Aorta (tissue), 5 donors: Measurements from ENCODE around the gene SF3B4. TPM values are rescaled to one million over a fixed set of nuclear protein-coding genes. Genes with fewer than 3 reads are reported as not detected.

Experiments used
- ATAC-seq: fragments of 200-7000 bp; cut with Tn5 transposase; one replicate; pipeline ENCODE4 v1.9.1; 2022; ENCODE audit warnings: moderate library complexity; ENCODE audit not compliant: low FRiP score
- DNase-seq, 2 donors: peaks; one replicate each; pipeline ENCODE4 v3.0.0-alpha.2; 2020
- H3K27ac ChIP-seq, 2 donors: one replicate each; pipeline ENCODE4 v1.5.1; 2013; ENCODE audit warnings: low read length in 2 of 2, mild to moderate bottlenecking in 2 of 2, moderate library complexity in 2 of 2, control low read depth in 1 of 2, inconsistent platforms in 1 of 2, low read depth in 1 of 2
- H3K27me3 ChIP-seq, 2 donors: one replicate each; pipeline ENCODE4 v1.6.1; 2013; ENCODE audit warnings: control low read depth in 1 of 2, low read length in 1 of 2, mild to moderate bottlenecking in 1 of 2, moderate library complexity in 1 of 2; ENCODE audit not compliant: insufficient read depth in 2 of 2, control insufficient read depth in 1 of 2
- H3K36me3 ChIP-seq, 2 donors: one replicate each; pipeline ENCODE4 v1.6.1; 2013; ENCODE audit warnings: control low read depth in 1 of 2, low read length in 1 of 2, mild to moderate bottlenecking in 1 of 2; ENCODE audit not compliant: insufficient read depth in 2 of 2, control insufficient read depth in 1 of 2
- H3K4me1 ChIP-seq, 2 donors: one replicate each; pipeline ENCODE4 v1.6.1; 2013; ENCODE audit warnings: low read length in 2 of 2, control low read depth in 1 of 2, mild to moderate bottlenecking in 1 of 2, moderate library complexity in 1 of 2; ENCODE audit not compliant: insufficient read depth in 2 of 2, control insufficient read depth in 1 of 2
- H3K4me3 ChIP-seq, 2 donors: one replicate each; pipeline ENCODE4 v1.5.1; 2013; ENCODE audit warnings: low read length in 2 of 2, control low read depth in 1 of 2, mild to moderate bottlenecking in 1 of 2
- H3K9me3 ChIP-seq: one replicate; pipeline ENCODE4 v1.6.1; 2013; ENCODE audit warnings: mild to moderate bottlenecking, low read length; ENCODE audit not compliant: control insufficient read depth
- WGBS, 2 donors: extraction: QIAGEN DNeasy Blood & Tissue Kit; methylation state at CpG; one replicate each; pipeline ENCODE4 v1.1.7; 2013; 5-methylcytosine and 5-hydroxymethylcytosine counted together
- intact Hi-C, 2 donors: fragments of 100-400 bp; cut with DNase I; formaldehyde crosslinking; loops; one replicate each; pipeline versions ENCODE4 v1.14.2 to v1.15.0; 2022
- polyA plus RNA-seq, 2 donors: library from polyadenylated mRNA; stranded (reverse); fragments of 200-250 nt; gene quantifications; one replicate each; pipeline ENCODE4 v1.2.3, GENCODE V29; 2013
- total RNA-seq, 2 donors: library from RNA; stranded (reverse); fragmentation: NEBNext Ultra II Directional; extraction: Animal tissue kit (Norgen Biotek cat#: 25700); gene quantifications; one replicate each; pipeline ENCODE4 v1.2.1, GENCODE V29; 2021
- donor health status: healthy with polysubstance abuse.
- donor health status: Bipolar disorder and iron deficiency.
- donor health status: DM: no; HTN: no; CAD: no.
- donor health status: DM: no; HTN: no; CAD: no.
- donor health status: DM: yes; HTN: yes; CAD: no.

The SF3B4 gene
- total and polyA plus RNA-seq, 4 donors = 18.8 to 42.6 (median 37.4) TPM

DNA sequence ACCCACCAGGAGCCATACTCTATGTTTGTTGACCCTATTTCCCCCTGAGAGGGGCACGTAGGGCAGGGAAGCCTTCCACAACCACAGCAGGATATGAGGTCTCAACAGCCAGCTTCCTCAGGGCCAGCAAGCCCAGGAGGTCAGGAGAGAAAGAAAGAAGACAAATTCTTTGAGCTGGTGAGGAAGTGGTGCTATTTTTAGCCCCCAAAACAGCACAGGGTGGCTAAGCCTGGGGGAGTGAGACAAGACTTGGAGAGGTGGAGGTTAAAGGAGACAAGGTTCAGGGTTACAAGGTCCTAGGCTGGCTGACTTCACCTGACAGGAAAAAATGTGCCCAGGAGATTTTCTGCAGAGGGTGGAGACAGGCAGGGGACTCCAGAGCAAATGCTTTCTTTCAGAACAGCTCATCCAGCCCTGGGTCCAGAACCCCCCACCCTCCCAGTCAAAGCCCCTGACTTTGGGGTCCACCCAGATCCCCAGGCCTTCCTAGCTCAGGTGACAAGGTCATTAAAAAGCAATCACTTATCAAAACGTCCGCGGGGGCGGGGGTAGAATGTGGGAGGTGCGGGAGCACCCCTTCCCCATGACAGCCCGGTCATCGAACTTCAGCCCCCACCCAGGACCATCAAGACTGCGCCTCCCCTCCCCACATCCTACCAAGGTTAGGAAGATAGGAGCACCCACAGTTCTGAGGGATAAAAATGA lies 11.3 kb downstream of the SF3B4 start:
- WGBS, 2 donors = 3 to 5% methylated on average over 9 of the region's 9 CpGs
- DNase-seq (no peak), ATAC-seq (peak; percentile 20)
- H3K9me3 ChIP-seq = no peaks in the 10 kb centered on the region
- H3K27me3 ChIP-seq = no peaks in the 10 kb centered on the region
- H3K27ac ChIP-seq = peak overlapping the region in 1 of 2 donors; percentile 64
- peaks cover 0 to 2% of the 10 kb centered on the region in 2 donors for H3K36me3 ChIP-seq
- intact Hi-C loops = no loop called here
- H3K4me1 ChIP-seq = no peaks in the 10 kb centered on the region
- H3K4me3 ChIP-seq = peak overlapping the region; percentile 86 to 93

DNA sequence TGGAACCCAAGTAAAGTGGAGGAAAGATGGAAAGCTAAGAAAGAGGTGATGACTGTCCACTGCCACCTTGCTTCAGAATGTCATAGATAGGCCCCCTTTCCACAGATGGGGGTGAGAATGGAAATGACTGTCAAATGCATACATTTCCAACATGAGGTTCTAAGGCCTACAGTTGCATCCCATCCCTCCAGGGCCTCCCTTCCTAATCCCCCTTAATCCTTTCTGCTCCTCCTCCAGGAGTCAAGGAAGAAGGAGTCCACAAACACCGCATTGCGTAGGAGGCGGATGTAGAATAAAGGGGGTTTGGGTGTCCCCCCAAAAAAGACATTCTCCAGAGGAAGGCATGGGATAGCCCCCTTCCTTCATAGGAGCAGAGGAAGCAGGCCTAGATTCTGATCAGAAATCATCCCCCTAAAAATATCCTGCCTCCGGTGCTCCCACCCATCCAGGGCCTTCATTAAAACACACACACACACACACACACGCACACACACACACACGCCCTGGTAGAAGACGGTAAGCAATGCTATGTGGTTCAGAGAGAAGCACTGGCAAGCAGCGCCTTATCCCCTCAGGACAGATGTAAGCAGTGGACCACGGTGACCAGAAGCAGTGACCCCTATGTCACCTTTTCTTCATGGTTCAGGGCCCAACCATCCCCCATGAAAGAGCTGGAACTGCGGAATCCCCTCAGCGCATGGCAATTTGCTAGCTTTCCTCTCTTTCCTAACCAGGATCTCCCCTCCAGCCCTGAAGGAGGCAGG lies 12.0 kb downstream of the SF3B4 start:
- H3K4me1 ChIP-seq = no peaks in the 10 kb centered on the region
- no peak overlapping the region for H3K4me3 ChIP-seq
- no peak for DNase-seq
- intact Hi-C loops = no loop called here
- peak overlapping the region in 1 of 2 donors; percentile 64 for H3K27ac ChIP-seq
- ATAC-seq = no peak
- 72 to 77% methylated on average over 11 of the region's 11 CpGs for WGBS, 2 donors
- H3K27me3 ChIP-seq = no peaks in the 10 kb centered on the region
- H3K36me3 ChIP-seq = peaks cover 0 to 2% of the 10 kb centered on the region in 2 donors
- H3K9me3 ChIP-seq = no peaks in the 10 kb centered on the region

DNA sequence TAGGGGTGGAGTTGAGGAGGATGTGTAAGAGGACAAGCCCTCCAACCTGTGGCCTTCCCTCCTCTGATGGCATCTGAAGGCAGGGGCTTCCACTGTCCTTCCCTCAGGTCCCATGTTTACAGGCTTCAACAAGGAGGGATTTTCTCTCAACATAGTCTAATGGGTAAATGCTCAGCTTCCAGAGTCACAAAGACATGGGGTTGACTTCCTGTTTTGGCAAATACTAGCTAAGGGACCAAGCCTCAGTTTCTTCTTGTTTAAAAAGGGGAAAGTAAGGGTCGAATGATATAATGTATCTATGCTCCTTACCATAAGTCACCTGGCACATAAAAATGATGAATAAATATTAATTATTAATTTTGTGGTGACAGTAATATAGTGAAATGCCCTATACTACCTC lies 13.1 kb downstream of the SF3B4 start:
- peaks cover 0 to 2% of the 10 kb centered on the region in 2 donors for H3K36me3 ChIP-seq
- no peak overlapping the region for H3K27ac ChIP-seq
- 83 to 89% methylated on average over 1 of the region's 1 CpG for WGBS, 2 donors
- no peaks in the 10 kb centered on the region for H3K27me3 ChIP-seq
- H3K4me1 ChIP-seq = no peaks in the 10 kb centered on the region
- H3K9me3 ChIP-seq = no peaks in the 10 kb centered on the region
- no peak overlapping the region for H3K4me3 ChIP-seq
- DNase-seq (no peak), ATAC-seq (no peak)
- intact Hi-C loops = no loop called here

DNA sequence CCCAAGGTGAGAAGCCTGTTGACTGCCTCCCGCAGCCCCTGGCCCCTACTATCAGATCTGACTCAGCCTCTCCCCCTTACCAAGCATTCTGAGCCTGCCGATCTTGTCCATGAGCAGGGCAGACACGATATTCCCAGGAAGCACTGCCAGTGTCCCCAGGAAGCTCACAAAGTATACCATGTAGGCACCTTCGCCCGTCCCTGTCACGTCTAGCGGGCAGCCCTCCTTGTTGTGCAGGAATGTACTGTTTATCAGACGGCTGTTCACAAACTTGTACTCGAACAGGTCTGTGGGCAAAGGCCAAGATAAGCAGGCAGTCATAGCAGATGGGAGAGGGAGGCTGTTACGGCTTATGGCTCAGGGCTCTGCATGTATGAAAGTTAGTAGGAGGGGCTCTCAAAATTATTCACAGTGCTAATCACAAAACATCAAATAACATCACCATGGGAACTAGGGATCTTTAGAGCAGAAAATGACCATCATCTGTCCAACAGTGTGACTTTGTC lies 21.0 kb downstream of the SF3B4 start:
- Histone ChIP-seq H3K36me3 (peaks cover 0 to 4% of the 10 kb centered on the region in 2 donors), H3K4me3 (no peak overlapping the region), H3K9me3 (no peaks in the 10 kb centered on the region), H3K4me1 (no peaks in the 10 kb centered on the region), H3K27me3 (no peaks in the 10 kb centered on the region), H3K27ac (no peak overlapping the region)
- 77 to 79% methylated on average over 10 of the region's 10 CpGs for WGBS, 2 donors
- intact Hi-C loops = no loop called here
- DNase-seq (no peak), ATAC-seq (no peak)

DNA sequence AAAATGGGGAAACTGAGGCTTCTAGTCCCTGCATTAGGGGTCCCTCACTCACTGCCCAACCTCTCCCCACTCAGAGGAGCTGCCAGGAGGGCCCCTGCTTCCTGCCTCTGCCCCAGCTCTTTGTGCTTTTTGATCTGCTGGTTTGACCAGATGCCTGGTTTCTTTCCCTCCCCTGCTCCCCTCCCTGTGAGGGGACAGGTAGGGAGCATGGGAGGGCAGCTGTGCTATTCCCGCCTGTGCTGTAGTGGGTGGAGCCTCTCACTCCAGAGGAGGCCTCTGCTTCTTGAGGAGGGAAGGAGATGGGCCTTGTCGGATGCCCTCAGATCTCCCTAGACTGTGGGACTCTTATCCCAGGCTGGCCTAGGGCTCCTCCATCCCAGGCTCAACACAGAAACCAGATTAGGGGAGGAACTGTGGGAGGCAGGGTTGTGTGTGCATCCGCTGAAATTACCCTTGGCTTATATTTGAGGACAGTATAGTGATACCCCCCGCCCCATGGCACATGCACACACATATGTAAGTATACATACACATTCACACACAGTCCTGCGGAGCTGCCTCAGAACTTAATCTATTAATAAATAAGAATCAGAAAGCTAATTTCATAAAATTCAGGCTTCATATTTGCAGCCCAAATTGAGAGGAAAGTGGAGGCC lies 23.6 kb downstream of the SF3B4 start:
- Histone ChIP-seq H3K27ac (no peak overlapping the region), H3K27me3 (no peaks in the 10 kb centered on the region), H3K9me3 (no peaks in the 10 kb centered on the region), H3K4me3 (no peak overlapping the region), H3K4me1 (no peaks in the 10 kb centered on the region), H3K36me3 (peaks cover 0 to 4% of the 10 kb centered on the region in 2 donors)
- no peak for ATAC-seq
- DNase-seq = no peak
- WGBS, 2 donors = 82 to 83% methylated on average over 5 of the region's 5 CpGs
- intact Hi-C loops = no loop called here

DNA sequence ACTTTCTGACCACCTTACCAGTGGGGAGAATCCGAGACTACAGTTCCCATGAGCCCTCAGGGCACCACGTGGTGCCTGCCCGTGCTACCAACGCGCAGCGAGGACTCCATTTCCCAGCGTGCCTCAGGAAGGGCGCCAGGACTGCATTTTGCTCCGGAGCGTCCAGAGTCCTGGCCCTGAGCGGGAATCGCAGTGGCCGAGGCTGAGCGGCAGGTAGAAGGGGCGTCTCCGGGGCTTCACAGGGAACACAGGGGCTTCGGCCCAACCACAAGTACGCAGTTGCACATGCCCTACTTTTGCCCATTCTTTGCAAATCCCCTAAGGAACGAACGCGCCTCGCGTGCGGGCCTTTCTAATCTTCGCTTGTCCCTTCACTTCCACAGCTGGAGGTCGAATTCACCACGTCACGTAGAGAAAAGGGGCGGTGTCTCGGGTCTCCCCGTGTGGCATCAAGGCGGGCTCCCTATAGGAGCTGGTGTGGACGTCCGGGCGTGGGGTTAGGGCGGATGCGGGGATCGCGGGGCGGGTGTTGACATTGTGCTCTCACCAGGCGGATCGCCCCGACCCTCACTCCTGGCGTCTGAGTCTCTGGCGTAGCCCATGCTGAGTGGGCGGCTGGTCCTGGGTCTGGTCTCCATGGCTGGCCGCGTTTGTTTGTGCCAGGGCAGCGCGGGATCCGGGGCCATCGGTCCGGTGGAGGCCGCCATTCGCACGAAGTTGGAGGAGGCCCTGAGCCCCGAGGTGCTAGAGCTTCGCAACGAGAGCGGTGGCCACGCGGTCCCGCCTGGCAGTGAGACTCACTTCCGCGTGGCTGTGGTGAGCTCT lies 27.9 kb downstream of the SF3B4 start, which contains the start of gene BOLA1:
BOLA1 (plus strand) TSS at position 109 of the 825 bp plus-strand sequence; CDS start at position 601, 492 bp downstream.
- Histone ChIP-seq H3K36me3 (peaks cover 0 to 1% of the 10 kb centered on the region in 2 donors), H3K4me1 (no peaks in the 10 kb centered on the region), H3K4me3 (peak within 1 kb of the TSS; percentile 33 to 78), H3K27ac (peak within 1 kb of the TSS in 1 of 2 donors; percentile 77), H3K9me3 (no peaks in the 10 kb centered on the region), H3K27me3 (no peaks in the 10 kb centered on the region)
- peak; percentile 97 to 98 for DNase-seq
- peak; percentile 98 for ATAC-seq
- intact Hi-C loops = loop anchor here in 1 of 2 donors (5.0 kb wide), 1 partner anchor 278 kb away; no protein-coding TSS in a partner anchor
- WGBS, 2 donors = 3 to 4% methylated on average over 65 of the region's 65 CpGs

DNA sequence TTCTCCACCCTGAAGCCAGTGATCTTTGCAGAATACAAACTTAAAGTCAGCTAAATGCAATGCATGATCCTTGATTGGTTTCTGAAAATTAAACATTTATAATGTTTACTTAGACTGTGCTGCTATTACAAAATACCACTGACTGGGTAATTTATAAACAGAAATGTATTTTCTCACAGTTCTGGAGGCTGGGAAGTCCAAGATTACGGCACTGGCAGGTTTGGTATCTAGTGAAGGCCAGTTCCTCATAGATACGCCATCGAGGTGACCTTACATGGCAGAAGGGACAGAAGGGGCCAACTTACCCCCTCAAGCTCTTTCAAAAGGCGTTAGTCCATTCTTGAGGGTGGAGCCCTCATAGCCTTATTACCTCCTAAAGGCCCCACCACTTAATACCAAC lies 31.0 kb downstream of the SF3B4 start:
- intact Hi-C loops = loop anchor here in 1 of 2 donors (5.0 kb wide), 1 partner anchor 281 kb away; no protein-coding TSS in a partner anchor
- ATAC-seq = no peak

DNA sequence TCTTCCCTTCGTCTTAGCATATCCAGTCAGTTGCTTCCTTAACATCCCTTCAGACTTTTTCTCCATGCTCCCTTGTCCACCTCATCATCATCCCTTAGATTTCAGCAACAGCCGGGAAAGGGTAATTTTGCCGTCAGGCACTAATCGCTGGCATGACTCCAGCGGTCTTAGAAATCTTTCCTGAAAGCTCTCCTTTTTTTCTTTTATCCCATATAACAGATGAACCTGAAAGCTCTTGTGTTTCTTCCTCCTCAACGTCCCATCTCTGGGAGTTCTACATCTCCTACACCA lies 38.7 kb downstream of the SF3B4 start:
- ATAC-seq (no peak), DNase-seq (peak; percentile 62 to 63)
- Histone ChIP-seq H3K36me3 (no peaks in the 10 kb centered on the region), H3K27ac (peak overlapping the region; percentile 52 to 98), H3K4me3 (peak overlapping the region; percentile 54 to 97), H3K27me3 (peaks cover 0 to 2% of the 10 kb centered on the region in 2 donors), H3K4me1 (peaks cover 0 to 4% of the 10 kb centered on the region in 2 donors), H3K9me3 (no peaks in the 10 kb centered on the region)
- WGBS, 2 donors = 5 to 7% methylated on average over 6 of the region's 6 CpGs
- intact Hi-C loops = loop anchor here in 1 of 2 donors (2.0 kb wide), 1 partner anchor 50 kb away; no protein-coding TSS in a partner anchor

More for the DNA sequence above, 31.0 kb downstream of the SF3B4 start:
- Histone ChIP-seq H3K27me3 (no peaks in the 10 kb centered on the region), H3K36me3 (no peaks in the 10 kb centered on the region), H3K9me3 (no peaks in the 10 kb centered on the region), H3K27ac (no peak overlapping the region), H3K4me3 (no peak overlapping the region), H3K4me1 (no peaks in the 10 kb centered on the region)
- DNase-seq = no peak
- 95 to 96% methylated on average over 4 of the region's 4 CpGs for WGBS, 2 donors
